ENCODE data around the gene PNMA8B.

Gene PNMA8B

DNA sequence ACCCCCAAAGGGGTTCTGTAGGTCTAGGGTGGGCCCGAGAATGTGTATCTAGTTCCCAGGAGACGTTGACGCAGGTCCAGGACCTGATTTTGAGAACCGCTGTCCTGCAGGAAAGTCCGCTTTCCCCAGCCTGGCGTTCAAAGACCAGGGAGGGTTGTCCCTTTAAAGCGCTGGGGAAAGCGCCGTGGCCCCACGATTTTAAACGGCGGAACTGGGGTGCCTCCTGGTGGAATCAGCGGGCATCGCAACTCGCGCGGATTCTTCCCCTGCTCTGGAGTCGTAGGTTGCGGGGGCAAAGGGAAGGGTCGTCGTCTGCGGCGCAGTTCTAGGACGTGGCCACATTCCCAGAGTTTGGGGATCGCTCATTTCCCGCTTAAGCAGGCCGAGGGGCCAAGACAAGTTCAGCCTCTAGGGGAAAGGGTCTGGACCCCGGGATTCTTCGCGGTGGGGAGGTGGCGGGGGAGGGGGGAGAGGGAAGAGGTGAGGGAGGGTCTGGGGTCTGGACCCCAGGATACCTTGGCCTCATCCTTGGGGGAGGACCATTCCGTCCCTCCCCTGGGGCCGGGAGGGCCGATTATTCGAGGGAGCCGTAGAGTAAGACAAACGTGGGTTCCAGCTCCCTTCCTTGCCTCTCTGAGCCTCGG is 7.7 kb downstream of the PNMA8B start:
- peak; percentile 62 for FAIRE-seq
- peak; percentile 83 for DNase-seq (ENCODE audit: insufficient read length, low spot score)

DNA sequence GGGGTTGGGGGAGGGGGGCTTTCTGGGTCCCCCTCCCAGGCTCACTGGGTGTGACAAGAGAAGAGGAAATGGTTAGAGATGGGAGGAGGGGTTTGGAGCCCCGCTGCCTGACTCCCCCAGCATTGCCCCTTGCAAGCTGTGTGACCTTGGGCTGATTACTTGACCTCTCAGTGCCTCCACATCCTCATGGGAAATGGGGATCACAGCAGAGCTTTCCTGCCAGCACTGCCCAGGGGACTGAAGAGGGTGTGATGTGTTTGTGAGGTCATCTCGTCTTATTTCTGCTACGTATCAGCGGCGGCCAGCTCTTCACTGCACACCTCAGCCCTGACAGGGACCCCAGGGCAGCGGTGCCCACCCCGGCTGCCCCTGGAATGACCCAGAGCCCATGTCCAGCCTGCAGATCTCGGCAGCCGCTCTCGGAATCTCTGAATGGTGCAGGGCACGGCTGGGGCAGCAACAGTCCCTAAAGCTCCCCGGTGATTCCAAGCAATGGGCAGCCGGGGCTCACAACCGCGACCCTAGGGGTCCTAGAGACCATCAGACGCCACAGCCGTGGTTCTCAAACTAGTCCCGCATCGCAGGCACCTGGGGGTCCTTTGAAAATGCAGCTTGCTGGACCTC is 8.4 kb downstream of the PNMA8B start:
- FAIRE-seq = no peak

DNA sequence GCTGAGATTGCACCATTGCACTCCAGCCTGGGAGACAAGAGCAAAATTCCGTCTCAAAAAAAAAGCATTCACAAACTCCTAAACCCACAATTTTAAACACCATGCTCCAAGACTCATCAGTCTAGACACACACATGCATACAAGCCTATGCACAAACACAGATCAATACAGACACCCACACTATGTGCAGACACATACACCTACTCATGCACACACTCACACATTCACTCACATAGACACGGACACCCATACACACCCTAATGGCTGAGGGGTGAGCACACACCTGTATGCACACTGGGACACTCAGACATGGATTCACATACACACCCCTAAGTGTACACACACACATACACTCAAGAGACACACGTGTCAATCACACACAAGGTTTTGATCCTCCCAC is 9.3 kb downstream of the PNMA8B start:
- DNase-seq (ENCODE audit: insufficient read length, low spot score) = no peak
- FAIRE-seq = peak; percentile 38

More for the DNA sequence above, 8.4 kb downstream of the PNMA8B start:
- no peak for DNase-seq (ENCODE audit: insufficient read length, low spot score)

DNA sequence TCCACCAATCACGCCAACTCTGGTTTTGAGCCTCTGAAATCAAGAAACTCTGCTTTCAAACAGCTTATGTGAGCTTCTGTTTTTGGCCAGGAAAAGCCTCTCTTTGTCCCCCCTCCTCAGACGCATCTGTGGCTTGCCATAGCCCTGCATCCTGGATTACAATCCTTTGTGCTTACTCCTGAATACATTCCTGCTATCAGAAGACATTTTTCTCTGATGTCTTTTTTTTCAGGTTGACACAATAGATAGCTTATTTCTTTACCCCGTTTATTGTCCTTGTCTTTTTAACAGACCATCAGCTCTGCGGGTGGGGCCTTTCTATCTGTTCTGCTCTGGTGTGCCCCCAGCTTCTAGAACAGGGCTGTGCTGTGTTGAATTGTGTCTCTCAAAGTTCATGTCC is 11.0 kb downstream of the PNMA8B start:
- FAIRE-seq (no peak), DNase-seq (ENCODE audit: insufficient read length, low spot score) (no peak)

DNA sequence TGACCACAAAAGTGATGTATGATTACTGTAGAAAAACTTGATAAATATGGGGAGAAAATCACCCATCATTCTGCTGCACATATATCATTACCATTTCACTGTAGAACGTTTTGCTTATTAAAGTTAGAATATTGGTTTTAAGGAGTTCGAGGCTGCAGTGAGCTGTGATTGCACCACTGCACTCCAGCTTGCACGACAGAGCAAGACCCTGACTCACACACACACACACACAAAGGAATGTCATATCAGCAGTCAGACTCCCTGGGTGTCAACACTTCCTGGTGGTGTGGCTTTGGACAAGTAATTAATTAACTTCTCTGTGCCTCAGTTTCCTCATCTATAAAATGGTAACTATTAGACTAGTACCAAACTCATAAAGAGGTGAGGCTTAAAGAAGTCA is 13.0 kb downstream of the PNMA8B start:
- no peak for DNase-seq (ENCODE audit: insufficient read length, low spot score)
- no peak for FAIRE-seq

DNA sequence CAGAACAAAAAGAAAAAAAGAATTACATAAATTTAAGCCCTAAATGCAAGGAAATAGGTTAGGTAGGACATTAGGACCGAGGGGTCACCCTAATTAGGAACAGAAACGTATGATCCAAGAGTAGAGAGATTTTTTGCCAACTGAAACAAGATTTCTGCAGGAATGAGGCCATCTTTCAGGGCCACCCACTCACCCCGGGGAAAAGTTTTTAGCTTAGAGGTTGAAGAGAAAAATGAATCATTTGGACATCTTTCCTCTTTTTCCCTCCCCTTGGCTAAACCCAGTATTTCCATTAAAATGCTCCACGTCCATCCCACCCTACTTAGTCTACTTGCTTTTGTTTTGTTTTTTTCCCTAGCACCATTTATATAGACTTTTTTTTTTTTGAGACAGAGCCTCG is 13.7 kb downstream of the PNMA8B start:
- no peak for FAIRE-seq
- no peak for DNase-seq (ENCODE audit: insufficient read length, low spot score)

DNA sequence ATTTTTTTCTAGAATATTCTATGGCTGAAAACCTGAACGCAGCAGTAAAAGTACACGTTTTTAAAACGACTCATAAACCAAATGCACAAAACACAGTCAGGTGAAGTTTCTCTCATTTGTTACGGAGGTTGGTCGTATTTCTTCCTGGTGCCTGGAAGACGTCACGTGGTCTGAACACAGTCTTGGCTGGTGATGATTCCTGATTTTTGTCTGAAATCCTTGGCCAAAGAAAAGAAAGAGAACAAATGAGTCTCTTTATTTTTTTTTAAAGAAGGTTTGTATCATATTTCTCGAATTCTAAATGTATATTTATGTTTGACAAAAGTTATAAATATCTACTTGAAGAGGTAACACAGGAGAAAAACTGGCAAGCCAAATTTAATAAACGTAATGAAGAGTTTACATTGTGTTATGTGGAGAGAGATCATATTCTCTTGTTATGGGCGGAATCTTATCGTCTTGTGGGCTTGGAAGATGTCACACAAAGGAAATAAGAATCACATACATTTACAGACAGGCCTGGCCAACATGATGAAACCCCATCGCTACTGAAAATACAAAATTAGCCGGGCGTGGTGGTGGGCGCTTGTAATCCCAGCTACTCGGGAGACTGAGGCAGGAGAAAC is 14.3 kb downstream of the PNMA8B start:
- DNase-seq (ENCODE audit: insufficient read length, low spot score) (no peak), FAIRE-seq (no peak)

DNA sequence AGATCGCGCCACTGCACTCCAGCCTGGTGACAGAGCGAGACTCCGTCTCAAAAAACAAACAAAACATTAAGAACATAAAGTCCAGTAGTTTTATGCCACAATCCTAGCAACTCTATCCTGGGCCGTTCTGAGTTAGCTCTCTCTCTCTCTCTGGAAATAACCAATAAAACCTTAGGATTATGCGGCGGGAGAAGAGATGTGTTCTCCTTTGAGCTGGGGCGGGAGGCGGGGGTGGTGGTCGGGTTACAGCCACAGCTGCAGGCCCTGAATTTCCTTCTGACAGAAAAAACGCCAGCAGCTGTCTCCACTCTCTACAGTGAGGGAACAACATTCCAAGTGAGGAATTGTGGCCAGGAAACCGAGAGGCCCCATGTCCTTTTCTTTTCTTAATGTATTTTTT is 15.3 kb downstream of the PNMA8B start:
- DNase-seq (ENCODE audit: insufficient read length, low spot score) (no peak), FAIRE-seq (no peak)

DNA sequence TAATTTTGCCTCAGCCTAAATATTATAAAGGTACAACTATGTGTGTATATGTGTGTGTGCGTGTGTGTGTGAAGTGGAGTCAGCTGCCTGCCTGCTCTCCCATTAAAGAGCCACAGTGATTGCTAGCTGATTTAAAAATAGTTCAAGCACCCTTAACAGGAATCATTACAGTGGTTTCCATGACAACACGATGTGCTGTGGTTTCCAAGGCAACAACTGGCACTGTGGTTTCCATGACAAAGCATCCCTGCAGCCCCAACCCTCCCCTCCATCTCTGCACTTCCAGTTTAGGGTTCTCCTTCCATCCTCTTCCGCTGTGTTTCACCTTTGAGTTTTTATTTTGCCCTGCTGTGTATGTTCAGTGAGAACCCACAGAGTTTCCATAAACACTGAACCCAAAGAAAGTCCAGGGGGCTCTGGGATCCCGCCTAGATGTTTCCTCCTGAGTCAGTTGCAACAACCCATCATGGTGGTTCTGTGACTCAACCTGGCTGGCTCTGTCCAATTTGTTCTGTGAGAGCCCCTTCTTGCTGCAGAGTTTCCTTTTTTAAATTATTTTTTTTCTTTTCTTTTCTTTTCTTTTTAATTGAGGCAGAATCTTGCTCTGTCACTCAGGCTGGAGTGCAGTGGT is 17.2 kb downstream of the PNMA8B start:
- DNase-seq (ENCODE audit: insufficient read length, low spot score) (no peak), FAIRE-seq (no peak)

DNA sequence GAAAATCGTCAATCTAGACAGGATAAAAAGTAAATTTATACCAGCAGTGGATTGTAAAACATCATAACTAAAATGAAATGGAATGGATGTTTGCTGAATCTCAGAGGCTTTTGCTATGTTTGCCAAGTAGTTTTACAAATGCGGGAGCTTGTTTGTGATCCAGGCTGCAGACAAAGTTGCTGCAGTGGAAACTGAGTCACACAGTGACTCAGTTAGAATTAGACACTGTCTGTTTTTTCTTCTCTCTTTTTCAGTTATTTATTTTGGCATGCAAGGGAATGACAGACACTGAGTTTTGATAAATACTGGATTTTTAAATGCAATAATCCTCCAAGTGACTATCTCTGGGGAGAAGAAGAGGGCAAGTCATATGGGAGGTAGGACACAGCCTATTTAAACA is 19.7 kb downstream of the PNMA8B start:
- FAIRE-seq (no peak), DNase-seq (ENCODE audit: insufficient read length, low spot score) (no peak)

DNA sequence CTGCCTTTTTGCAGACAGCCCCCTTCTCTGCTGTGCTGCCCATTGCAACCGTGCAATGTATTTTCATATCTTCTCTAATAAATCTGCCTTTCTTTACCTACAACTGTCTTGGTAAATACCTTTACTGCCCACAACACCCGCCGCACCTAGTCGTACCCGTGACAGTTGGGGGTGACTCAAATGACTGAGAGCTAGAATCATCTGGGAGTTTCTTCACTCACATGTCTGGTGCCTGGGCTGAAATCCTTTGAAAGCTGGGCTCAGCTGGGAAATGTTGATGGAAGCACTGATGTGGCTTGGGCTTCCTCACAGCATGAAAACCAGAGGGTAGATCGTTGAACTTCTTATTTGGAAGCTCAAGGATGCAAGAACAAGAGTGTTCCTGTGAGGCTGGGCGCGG is 21.5 kb downstream of the PNMA8B start:
- FAIRE-seq = no peak

DNA sequence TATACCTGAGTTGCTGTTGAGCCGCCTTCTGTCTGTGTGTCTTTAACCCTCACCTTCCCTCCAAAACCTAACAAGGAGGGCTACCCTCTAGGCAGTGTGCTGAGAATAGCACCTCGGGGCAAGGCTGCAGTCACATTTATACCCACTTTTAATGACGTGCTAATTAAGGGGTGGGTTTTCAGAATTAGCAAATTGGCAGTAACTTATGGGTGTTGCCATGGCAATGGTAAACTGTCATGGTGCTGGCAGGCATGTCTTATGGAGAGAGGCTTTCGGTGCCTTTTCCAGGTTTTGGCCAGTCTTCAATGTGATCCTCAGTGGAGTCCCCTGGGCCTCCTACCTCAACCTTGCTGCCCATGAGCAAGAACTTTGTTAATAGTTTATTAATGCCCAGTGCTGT is 23.1 kb downstream of the PNMA8B start:
- DNase-seq (ENCODE audit: insufficient read length, low spot score) = no peak
- no peak for FAIRE-seq

More for the DNA sequence above, 21.5 kb downstream of the PNMA8B start:
- DNase-seq (ENCODE audit: insufficient read length, low spot score) = no peak

DNA sequence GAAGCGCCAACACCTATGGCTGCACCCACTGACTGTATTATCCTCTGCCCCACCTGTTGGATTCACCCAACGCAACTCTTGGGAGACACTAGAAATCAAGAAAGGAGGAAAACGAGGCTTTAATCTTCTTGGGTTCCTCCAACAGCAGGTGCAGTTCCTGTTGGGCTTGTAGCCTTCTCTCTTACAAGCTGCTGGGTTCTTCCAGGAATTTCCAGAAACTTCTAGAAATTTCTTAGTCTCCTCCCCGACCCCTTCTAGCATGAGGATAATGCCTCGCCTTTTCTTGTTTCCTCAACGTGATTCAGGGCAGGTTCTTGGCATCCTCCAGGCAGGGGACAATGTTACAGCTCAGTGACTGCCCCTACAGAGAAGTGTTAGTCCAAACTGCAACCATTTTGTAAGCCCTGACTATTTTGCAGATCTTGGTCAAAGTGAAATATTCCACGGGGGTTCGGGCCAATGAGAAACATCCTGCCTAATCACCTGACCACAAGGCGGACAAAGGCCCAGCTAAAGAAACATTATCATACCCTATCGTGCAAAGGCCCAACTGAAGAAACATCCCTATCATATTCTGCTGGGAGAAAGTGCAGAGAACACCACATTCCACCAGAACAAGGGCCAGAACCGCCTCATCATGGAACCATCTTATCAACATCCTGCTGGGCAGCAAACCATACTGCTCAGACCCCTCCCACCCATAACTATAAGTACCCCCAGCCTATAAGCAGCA is 23.7 kb downstream of the PNMA8B start:
- FAIRE-seq = no peak

DNA sequence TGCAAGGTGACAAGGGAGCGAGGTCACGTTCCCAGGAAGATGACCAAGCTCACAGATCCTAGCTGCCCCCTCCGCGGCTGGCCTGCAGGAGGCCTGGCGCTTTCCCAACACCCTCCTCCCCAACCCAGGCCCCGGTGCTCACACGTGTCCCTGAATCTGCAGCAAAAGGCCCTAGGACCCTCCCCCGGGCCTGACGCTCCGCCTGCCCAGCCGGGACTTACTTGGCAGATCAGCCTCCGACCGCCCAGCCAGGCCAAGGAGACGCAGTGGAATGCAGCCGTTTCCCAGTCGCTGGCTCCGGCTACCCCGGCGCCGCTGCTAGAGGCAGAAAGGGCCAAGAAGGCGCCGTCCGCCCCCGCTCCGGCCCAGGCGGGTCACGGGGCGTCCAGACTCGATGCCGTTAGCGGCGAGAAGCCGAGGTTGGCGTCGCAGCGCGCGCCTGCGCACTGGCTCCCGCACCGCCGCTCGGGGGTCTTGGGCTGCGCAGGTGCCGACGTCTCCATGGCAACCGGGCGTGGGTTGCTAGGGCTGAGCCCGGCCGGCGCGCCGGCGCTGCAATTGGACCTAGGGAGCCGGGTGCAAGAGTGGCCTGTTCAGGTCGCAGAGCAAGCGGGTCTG is 24.4 kb downstream of the PNMA8B start, which contains the start of gene PNMA8A:
PNMA8A (minus strand) TSS at position 448 of the 618 bp plus-strand sequence. CDS start 528 bp downstream, outside the sequence.
- FAIRE-seq = no peak
- no peak for DNase-seq (ENCODE audit: insufficient read length, low spot score)

More for the DNA sequence above, 23.7 kb downstream of the PNMA8B start:
- no peak for DNase-seq (ENCODE audit: insufficient read length, low spot score)

DNA sequence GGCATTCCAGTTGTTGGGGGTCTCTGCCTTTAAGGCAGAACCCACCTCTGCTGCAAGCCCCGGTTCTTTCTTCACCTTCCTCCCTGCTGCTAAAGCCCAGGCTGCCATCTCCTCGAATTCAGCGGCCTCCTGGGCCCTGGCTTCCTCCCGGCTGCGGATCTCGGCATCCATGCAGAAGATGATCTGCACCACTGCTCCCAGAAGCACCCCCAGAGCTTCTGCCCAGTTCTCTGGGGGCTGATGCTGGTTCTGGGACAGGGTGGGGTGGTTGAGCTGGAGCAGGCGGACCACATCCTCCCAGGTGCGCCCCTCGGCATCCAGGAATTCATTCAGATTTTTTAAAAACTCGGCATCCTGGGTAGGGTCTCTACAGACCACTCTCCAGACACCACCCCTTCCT is 25.3 kb downstream of the PNMA8B start:
- DNase-seq (ENCODE audit: insufficient read length, low spot score) (no peak), FAIRE-seq (no peak)

DNA sequence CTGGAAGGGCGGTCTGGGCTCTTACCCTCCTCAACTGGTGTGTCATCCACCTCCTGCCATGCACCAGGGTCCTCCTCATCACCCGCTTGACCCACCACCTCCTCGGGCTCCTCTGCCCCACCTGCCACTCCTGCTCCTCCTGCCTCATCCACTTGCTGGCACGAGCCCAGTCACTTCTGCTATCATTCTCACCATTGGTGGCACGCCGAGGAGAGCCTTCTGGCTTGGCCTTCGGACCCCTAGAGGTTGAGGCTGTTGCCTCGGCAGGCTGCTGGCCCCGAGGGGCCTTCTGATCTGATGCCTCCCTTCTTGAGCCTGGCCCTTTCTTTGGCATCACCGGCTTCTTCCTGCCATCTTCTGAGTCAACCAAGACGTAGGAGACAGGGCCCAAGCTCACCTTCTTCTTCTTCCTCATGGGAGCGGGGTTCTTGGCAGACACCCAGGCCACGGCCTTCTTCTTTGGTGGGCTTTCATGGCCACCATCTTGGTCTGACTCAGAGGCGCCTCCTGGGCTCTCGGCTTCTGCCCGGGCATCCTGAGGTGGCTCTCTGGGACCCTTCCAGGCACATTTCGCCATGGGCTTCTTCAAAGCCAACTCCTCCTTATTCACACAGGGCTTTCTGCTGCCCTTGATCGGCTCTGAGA is 26.0 kb downstream of the PNMA8B start:
- FAIRE-seq (no peak), DNase-seq (ENCODE audit: insufficient read length, low spot score) (no peak)

DNA sequence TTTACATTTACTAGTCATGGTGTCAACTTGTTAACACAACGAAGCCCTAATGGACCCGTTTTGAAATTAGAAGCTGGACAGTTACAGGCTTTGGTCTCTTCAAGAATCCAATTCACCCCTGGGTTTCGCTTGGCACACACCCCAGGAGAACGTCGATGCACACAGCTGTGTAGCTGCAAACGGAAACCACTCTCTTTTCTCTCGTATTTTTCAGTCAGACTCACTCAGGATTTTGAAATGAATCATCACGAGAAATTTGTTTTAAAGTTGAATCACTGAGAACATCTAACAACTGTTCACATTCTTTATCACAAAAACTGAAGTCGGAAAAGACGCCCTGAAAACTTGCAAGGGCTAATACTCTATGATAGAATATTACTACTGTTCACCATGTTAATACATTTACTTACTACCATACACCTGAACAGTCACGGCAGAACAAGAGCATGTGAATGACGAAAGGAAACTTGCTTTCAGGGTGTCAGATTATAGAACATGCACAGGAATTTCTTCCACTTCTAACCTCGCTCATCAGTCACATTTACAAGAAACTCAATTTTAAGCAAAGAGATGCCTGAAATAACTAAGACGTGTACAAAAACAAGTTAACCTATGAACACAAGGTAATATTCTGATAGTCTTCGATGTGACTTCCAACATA is 29.0 kb downstream of the PNMA8B start:
- DNase-seq (ENCODE audit: insufficient read length, low spot score) = peak; percentile 45
- peak; percentile 38 for FAIRE-seq

DNA sequence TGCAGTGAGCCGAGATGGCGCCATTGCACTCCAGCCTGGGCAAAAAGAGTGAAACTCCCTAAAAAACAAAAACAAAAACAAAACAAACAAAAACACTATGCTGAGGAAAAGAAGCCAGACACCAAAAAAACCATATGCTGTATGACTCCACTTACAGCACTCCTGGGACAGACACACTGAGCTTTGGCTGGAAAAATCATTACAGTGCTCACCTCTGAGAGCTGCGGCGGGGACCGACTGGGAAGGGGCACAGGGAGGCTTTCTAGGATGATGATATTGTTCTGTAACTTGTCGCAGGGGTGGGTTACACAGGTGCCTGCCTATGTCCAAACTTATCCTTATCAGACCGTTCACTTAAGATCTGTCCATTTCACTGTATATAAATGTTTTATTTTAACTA is 32.2 kb downstream of the PNMA8B start:
- DNase-seq (ENCODE audit: insufficient read length, low spot score) (no peak), FAIRE-seq (no peak)

DNA sequence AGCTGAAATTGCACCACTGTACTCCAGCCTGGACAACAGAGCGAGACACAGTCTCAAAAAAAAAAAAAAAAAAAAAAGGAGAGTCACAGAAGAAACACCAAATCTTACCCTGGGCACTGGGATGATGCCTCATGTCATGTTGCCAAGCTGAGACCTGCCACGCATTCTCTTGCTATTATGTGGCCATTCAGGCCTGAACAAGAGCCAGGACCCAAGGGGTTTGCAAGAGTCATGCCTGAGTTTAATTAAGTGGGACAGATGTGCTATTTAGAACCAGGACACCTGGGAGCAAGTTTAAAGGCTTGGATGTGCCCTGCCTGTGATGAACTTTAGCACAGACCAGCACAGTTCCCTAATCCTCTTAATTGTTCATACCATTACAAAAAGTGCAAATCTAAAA is 34.1 kb downstream of the PNMA8B start:
- FAIRE-seq = no peak

DNA sequence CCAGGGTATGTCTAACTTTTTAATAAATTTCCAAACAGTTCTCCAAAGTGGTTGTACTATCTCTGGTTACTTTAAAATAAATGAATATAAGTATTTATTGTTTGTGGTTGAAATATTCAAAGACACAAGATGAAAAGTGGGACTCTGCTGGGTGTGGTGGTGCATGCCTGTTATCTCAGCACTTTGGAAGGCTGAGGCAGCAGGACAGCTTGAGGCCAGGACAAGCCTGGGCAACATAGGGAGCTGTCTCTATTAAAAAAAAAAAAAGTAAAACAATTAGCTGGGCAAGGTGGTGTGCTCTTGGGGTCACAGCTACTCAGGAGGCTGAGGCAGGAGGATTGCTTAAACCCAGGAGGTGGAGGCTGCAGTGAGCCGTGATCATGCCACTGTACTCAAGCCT is 34.7 kb downstream of the PNMA8B start:
- no peak for DNase-seq (ENCODE audit: insufficient read length, low spot score)
- no peak for FAIRE-seq

More for the DNA sequence above, 34.1 kb downstream of the PNMA8B start:
- no peak for DNase-seq (ENCODE audit: insufficient read length, low spot score)
